EH (cell line): Measurements from ENCODE around the gene NR6A1.

Source experiments
- DNase-seq: peaks from one replicate; pipeline ENCODE4 v3.0.0-alpha.2; 2015; ENCODE audit warnings: low read depth

NR6A1 gene

DNA sequence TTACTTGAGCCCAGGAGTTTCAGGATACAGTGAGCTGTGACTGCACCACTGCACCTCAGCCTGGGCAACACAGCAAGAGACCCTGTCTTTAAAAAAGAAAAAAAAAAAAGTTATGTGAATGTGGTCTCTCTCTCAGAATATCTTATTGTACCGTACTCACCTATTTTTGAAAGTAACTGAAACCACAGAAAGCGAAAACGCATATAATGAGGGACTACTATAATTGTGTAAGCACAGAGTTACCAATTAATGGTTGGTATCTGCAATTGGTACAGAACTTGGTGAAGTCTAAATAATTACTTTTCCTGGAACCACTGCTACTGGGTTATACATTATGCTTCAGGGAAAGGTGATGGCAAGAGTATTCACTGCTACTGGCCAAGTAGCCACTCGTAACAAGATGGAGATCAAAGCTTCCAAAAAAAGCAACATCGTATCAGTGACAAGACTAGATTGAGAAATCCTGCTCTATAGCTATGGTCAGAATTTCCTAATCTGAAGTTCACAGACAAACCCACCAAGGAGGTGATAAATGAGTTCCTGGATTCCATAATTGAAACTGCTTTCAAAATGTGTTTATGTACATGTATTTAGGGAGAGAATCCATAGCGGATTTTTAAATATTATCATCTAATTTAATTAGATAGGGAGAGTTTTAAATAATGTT, 82.7 kb downstream of the NR6A1 start:
- no peak for DNase-seq

GRCh38 chr9:124686918-124687317, 84.2 kb downstream of the NR6A1 start:
- no peak for DNase-seq

- no peak for DNase-seq
Measured at GRCh38 chr9:124685217-124685616, 85.9 kb downstream of the NR6A1 start.

DNA sequence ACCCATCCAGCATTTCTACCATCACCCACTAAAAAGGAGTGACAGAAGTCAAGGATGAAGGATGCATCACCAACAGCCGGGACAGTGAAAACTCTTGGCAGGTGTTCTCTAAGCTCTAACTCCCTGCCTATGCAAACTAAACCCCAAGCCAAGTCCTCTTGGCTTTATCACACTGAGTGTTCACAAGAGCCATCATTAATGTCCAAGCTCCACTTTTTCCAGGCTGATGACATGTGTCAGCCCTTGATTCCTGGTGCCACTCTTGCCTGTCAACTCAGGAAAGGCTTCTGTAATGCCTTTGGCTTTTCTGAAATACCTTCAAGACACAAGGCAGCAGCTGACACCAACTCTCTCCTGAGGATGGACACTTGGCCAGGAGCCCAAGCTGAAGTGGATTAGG, 86.9 kb downstream of the NR6A1 start:
- DNase-seq, result no peak

- no peak for DNase-seq
Measured at GRCh38 chr9:124683043-124683442, 88.1 kb downstream of the NR6A1 start.

GRCh38 chr9:124680714-124681390, 90.3 kb downstream of the NR6A1 start:
- DNase-seq, result no peak

- no peak for DNase-seq
Measured at GRCh38 chr9:124680049-124680448, 91.1 kb downstream of the NR6A1 start.

GRCh38 chr9:124676159-124676551, 95.0 kb downstream of the NR6A1 start:
- DNase-seq, result no peak

GRCh38 chr9:124675261-124676158, 95.6 kb downstream of the NR6A1 start:
- no peak for DNase-seq

- no peak for DNase-seq
Measured at GRCh38 chr9:124674651-124675050, 96.5 kb downstream of the NR6A1 start.

DNA sequence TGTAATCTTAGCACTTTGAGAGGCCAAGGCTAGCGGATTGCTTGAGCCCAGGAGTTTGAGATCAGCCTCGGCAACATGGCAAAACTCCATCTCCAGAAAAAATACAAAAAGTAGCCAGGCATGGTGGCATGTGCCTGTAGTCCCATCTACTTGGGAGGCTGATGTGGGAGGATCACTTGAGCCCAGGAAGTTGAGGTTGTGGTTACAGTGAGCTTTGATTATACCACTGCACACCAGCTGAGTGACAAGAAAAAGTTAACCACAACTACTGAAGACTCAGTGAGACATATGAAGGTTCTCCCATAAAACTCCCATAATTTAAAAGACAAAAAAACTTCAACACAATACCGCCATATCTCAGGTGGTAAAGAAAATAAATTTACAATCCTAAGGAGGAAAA, 98.0 kb downstream of the NR6A1 start:
- no peak for DNase-seq

DNA sequence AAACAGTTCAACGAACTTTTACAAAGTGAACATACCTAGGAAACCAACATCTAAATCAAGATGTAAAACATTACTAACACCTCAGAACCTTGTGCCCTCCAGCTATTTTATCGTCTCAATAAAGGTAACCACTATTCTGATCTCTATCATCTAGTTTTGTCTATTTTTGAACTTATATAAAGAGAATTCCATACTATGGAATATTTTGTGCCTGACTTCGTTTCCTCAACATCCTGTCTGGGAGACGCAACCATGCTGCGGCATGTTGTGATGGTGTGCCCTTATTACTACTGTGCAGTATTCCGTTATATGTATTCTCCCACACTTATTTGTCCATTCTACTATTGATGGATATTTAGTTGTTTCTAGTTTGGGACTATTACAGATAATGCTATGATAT, 99.2 kb downstream of the NR6A1 start:
- no peak for DNase-seq

DNA sequence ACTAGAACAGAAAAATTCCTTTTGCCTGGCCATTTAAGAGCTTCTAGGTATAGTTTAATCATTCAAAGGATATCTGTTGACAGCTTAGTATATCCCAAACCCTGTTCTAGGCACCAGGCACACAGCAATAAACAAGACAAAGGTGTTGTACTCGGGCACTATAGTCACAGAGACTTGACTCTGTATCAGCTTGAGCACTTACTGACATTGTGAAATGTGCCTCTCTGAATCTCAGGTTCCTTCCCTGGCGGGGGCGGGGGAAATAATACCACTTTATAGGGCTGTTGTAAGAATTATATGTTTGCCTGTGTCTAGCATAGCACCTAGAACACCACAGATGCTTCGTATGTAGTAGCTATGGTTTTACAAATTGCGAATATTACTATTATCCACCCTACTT, 104.5 kb downstream of the NR6A1 start:
- no peak for DNase-seq

DNA sequence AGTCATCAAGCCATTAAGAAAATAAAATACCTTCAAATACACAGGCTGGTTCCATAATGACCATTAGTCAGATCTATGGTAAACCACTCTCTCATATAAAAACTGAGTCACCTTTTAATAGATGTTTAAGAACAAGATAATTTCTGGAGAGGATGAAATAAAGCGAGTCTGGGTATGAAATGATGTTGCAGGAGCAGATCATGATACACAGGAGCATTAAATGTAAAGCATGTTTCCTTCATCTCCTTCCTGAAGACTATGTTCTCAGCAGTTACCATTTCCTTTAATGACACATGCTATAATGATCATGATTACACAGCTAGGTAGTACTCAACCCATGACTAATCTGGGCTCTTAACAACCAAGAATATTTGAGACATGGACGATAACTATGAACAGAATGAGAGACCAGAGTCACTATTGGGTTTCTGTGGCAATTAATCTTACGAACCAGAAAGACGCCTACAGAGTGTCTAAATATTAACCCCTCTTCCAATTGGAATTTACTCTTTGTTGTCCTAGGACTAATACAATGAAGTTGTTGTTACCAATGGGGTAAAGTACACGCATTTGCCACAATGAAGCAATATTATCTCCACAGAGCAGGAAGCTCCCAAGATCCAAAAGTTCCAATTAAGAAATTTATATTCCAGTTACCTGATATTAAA, 105.6 kb downstream of the NR6A1 start:
- peak; percentile 85 for DNase-seq

- DNase-seq, result no peak
Measured at GRCh38 chr9:124664143-124664542, 107.0 kb downstream of the NR6A1 start.

- DNase-seq, result no peak
Measured at GRCh38 chr9:124663046-124663961, 107.8 kb downstream of the NR6A1 start.

GRCh38 chr9:124662561-124662960, 108.5 kb downstream of the NR6A1 start:
- no peak for DNase-seq

- DNase-seq, result no peak
Measured at GRCh38 chr9:124661271-124661670, 109.8 kb downstream of the NR6A1 start.

- DNase-seq, result peak; percentile 77
Measured at GRCh38 chr9:124660341-124660801, 110.7 kb downstream of the NR6A1 start.

GRCh38 chr9:124659099-124659659, 111.9 kb downstream of the NR6A1 start:
- peak; percentile 100 for DNase-seq
